SK-N-SH (cell line): ENCODE results near the gene SCGB1C1. TPM values are rescaled to one million over a fixed set of nuclear protein-coding genes. Genes with fewer than 3 reads are reported as not detected.

ENCODE experiments used
- CTCF ChIA-PET: fragments of 300-600, 350-600 bp; formaldehyde crosslinking; extraction: SDS; loops from one replicate; lab custom pipeline; 2021; lab: Yijun Ruan, JAX
- POLR2A ChIA-PET: fragments of 350-600 bp; sonication (Branson Sonifier 250); formaldehyde crosslinking; extraction: SDS; loops from one replicate; lab custom pipeline; 2020; ENCODE audit warnings: antibody characterized with exemption, inconsistent platforms; lab: Yijun Ruan, JAX
- DNase-seq: peaks from one replicate; pipeline ENCODE4 v3.0.0; 2012
- H2AFZ ChIP-seq: fragments of 200-600 bp; sonication (generic); 2 replicates; pipeline ENCODE4 v1.8.1; 2016; ENCODE audit warnings: antibody characterized with exemption, mild to moderate bottlenecking, low read depth
- H3F3A ChIP-seq: fragments of 200-600 bp; sonication (generic); replicated peaks from 2 replicates; pipeline ENCODE3; 2016; ENCODE audit warnings: antibody characterized with exemption, mild to moderate bottlenecking; ENCODE audit not compliant: insufficient read depth
- H3K27ac ChIP-seq, 2 experiments: fragments of 200-500 bp in 1 of 2; fragments of 200-600 bp in 1 of 2; sonication (Bioruptor generic) in 1 of 2; sonication (generic), shearing (Covaris generic) in 1 of 2; 2 replicates each; pipeline versions ENCODE4 v1.5.1 to v1.6.1; 2014 to 2016; ENCODE audit warnings: low read depth in 2 of 2, inconsistent platforms in 1 of 2, low read length in 1 of 2, mild to moderate bottlenecking in 1 of 2, mixed read lengths in 1 of 2
- H3K27me3 ChIP-seq: fragments of 200-600 bp; sonication (generic), shearing (Covaris generic); 2 replicates; pipeline ENCODE4 v1.6.1; 2016; ENCODE audit warnings: mixed run types; ENCODE audit not compliant: insufficient read depth
- H3K36me3 ChIP-seq, 2 experiments: fragments of 200-500 bp in 1 of 2; fragments of 200-600 bp in 1 of 2; sonication (Bioruptor generic) in 1 of 2; sonication (generic) in 1 of 2; replicated peaks in 1 of 2; 2 replicates each; pipeline versions ENCODE3 to v1.5.1; 2014 to 2016; ENCODE audit warnings: low read length in 1 of 2, mild to moderate bottlenecking in 1 of 2; ENCODE audit not compliant: insufficient read depth in 2 of 2, control insufficient read depth in 1 of 2
- H3K4me1 ChIP-seq, 2 experiments: fragments of 200-500 bp in 1 of 2; fragments of 200-600 bp in 1 of 2; sonication (Bioruptor generic) in 1 of 2; sonication (generic), shearing (Covaris generic) in 1 of 2; 2 replicates each; pipeline versions ENCODE4 v1.5.1 to v1.6.1; 2014 to 2016; ENCODE audit warnings: low read depth in 1 of 2, low read length in 1 of 2, mixed run types in 1 of 2; ENCODE audit not compliant: insufficient read depth in 2 of 2, control insufficient read depth in 1 of 2
- H3K4me2 ChIP-seq: fragments of 200-600 bp; sonication (generic), shearing (Covaris generic); 2 replicates; pipeline ENCODE4 v1.6.1; 2017; ENCODE audit warnings: mixed run types
- H3K4me3 ChIP-seq, 2 experiments: fragments of 200-500 bp in 1 of 2; fragments of 200-600 bp in 1 of 2; sonication (Bioruptor generic) in 1 of 2; sonication (generic), shearing (Covaris generic) in 1 of 2; 2 replicates each; pipeline versions ENCODE4 v1.5.1 to v1.8.1; 2014 to 2016; ENCODE audit warnings: low read depth in 2 of 2, inconsistent platforms in 1 of 2, low read length in 1 of 2, mild to moderate bottlenecking in 1 of 2, mixed read lengths in 1 of 2, moderate library complexity in 1 of 2
- H3K79me2 ChIP-seq: fragments of 200-600 bp; sonication (generic); 2 replicates; pipeline ENCODE4 v1.8.1; 2017; ENCODE audit warnings: mild to moderate bottlenecking; ENCODE audit not compliant: insufficient read depth
- H3K9ac ChIP-seq: fragments of 200-600 bp; sonication (generic); 2 replicates; pipeline ENCODE4 v1.6.1; 2017; ENCODE audit warnings: mixed run types
- H3K9me2 ChIP-seq: fragments of 200-600 bp; sonication (generic); 2 replicates; pipeline ENCODE4 v1.6.1; 2017; ENCODE audit warnings: mixed run types
- H3K9me3 ChIP-seq: fragments of 200-600 bp; sonication (generic); 2 replicates; pipeline ENCODE4 v1.6.1; 2017; ENCODE audit warnings: mixed run types, mild to moderate bottlenecking, moderate library complexity
- H4K20me1 ChIP-seq: fragments of 200-600 bp; sonication (generic); 2 replicates; pipeline ENCODE4 v1.6.1; 2017; ENCODE audit warnings: mild to moderate bottlenecking, mixed run types; ENCODE audit not compliant: insufficient read depth
- CHD2 ChIP-seq: fragments of 150-350 bp; IDR thresholded peaks from 2 replicates; pipeline ENCODE4 v1.6.1; 2018; ENCODE audit warnings: low read length; ENCODE audit not compliant: partially characterized antibody
- CTCF ChIP-seq: fragments of 200-600 bp; sonication (generic); IDR thresholded peaks from 2 replicates; pipeline ENCODE4 v1.6.1; 2017; ENCODE audit warnings: antibody characterized with exemption, mild to moderate bottlenecking, moderate library complexity
- FOXM1 ChIP-seq: IDR thresholded peaks from 2 replicates; pipeline ENCODE4 v1.4.0; 2012; ENCODE audit warnings: low read depth, mild to moderate bottlenecking
- GABPA ChIP-seq: IDR thresholded peaks from 2 replicates; pipeline ENCODE4 v1.4.0; 2012; ENCODE audit warnings: low read depth, mild to moderate bottlenecking
- JUND ChIP-seq: IDR thresholded peaks from 2 replicates; pipeline ENCODE4 v1.4.0; 2012
- MEF2A ChIP-seq: IDR thresholded peaks from 2 replicates; pipeline ENCODE4 v1.4.0; 2012; ENCODE audit warnings: low read depth, borderline replicate concordance
- MXI1 ChIP-seq: IDR thresholded peaks from 2 replicates; pipeline ENCODE4 v1.6.1; 2012; ENCODE audit warnings: mild to moderate bottlenecking, low read depth, low read length, improper control_type of control experiment
- NFIC ChIP-seq: IDR thresholded peaks from 2 replicates; pipeline ENCODE4 v1.4.0; 2012; ENCODE audit warnings: borderline replicate concordance
- NRF1 ChIP-seq: IDR thresholded peaks from 2 replicates; pipeline ENCODE4 v1.6.1; 2012; ENCODE audit warnings: low read depth, mild to moderate bottlenecking, low read length
- RCOR1 ChIP-seq: fragments of 150-350 bp; IDR thresholded peaks from 2 replicates; pipeline ENCODE4 v1.6.1; 2017; ENCODE audit warnings: antibody characterized with exemption, low read length
- REST ChIP-seq: IDR thresholded peaks from 2 replicates; pipeline ENCODE4 v1.6.1; 2012; ENCODE audit warnings: mild to moderate bottlenecking, low read depth, low read length, moderate library complexity
- RFX5 ChIP-seq: IDR thresholded peaks from 2 replicates; pipeline ENCODE4 v1.6.1; 2012; ENCODE audit warnings: mild to moderate bottlenecking, improper control_type of control experiment, low read length
- SMC3 ChIP-seq: IDR thresholded peaks from 2 replicates; pipeline ENCODE4 v1.6.1; 2012; ENCODE audit warnings: low read depth, low read length, improper control_type of control experiment
- TCF12 ChIP-seq: IDR thresholded peaks from 2 replicates; pipeline ENCODE4 v1.4.0; 2012
- TEAD4 ChIP-seq: IDR thresholded peaks from 2 replicates; pipeline ENCODE4 v1.4.0; 2012; ENCODE audit warnings: mild to moderate bottlenecking, borderline replicate concordance; ENCODE audit not compliant: insufficient read depth
- USF1 ChIP-seq: IDR thresholded peaks from 2 replicates; pipeline ENCODE4 v1.4.0; 2012; ENCODE audit warnings: low read depth, borderline replicate concordance
- YY1 ChIP-seq: IDR thresholded peaks from 2 replicates; pipeline ENCODE4 v1.4.0; 2012; ENCODE audit warnings: low read depth, mild to moderate bottlenecking
- WGBS: methylation state at CpG from one replicate; pipeline ENCODE4 v1.1.6; 2017; ENCODE audit warnings: low lambda C conversion rate; 5-methylcytosine and 5-hydroxymethylcytosine counted together
- polyA plus RNA-seq, 3 experiments: library from polyadenylated mRNA; depleted of rRNA; stranded (reverse); fragments of >200 nt; gene quantifications; 2 replicates each; pipeline ENCODE4 v1.2.3, GENCODE V29; 2012
- TF ChIP-seq, protein P1 (sequence below): IDR thresholded peaks from 2 replicates; pipeline ENCODE4; 2012
- TF ChIP-seq, protein P2 (sequence below): IDR thresholded peaks from 2 replicates; pipeline ENCODE4 v1.4.0; 2012; ENCODE audit warnings: low read depth

SCGB1C1 gene
- polyA plus RNA-seq, 1 of the 3 experiments (the other 2 are of a cell fraction) = not detected

- Histone ChIP-seq H3K4me3 (no peak overlapping the region), H4K20me1 (peaks cover 14% of the 10 kb centered on the region), H2AFZ (no peak overlapping the region), H3K4me2 (peak overlapping the region; percentile 92; the same call in 1 of the 2 replicates), H3K27ac (no peak overlapping the region), H3K9me3 (no peaks in the 10 kb centered on the region), H3K27me3 (no peaks in the 10 kb centered on the region), H3F3A (peaks cover 21% of the 10 kb centered on the region), H3K9ac (peak overlapping the region; percentile 9; the same call in 1 of the 2 replicates), H3K9me2 (no peaks in the 10 kb centered on the region), H3K79me2 (peaks cover 54% of the 10 kb centered on the region), H3K36me3 (peaks cover 43 to 59% of the 10 kb centered on the region in 2 experiments), H3K4me1 (peaks cover 8 to 22% of the 10 kb centered on the region in 2 experiments; a peak in 2 of 4 replicates)
- POLR2A ChIA-PET = interaction anchor here (1.6 kb wide), 1 partner anchor 24 kb away, joined by 4 read pairs; no protein-coding TSS in a partner anchor
- TF ChIP-seq REST (no peak), GABPA (no peak), CTCF (no peak)
- TF ChIP-seq, protein P1, sequence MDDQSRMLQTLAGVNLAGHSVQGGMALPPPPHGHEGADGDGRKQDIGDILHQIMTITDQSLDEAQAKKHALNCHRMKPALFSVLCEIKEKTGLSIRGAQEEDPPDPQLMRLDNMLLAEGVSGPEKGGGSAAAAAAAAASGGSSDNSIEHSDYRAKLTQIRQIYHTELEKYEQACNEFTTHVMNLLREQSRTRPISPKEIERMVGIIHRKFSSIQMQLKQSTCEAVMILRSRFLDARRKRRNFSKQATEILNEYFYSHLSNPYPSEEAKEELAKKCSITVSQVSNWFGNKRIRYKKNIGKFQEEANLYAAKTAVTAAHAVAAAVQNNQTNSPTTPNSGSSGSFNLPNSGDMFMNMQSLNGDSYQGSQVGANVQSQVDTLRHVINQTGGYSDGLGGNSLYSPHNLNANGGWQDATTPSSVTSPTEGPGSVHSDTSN = no peak
- TF ChIP-seq, protein P2, sequence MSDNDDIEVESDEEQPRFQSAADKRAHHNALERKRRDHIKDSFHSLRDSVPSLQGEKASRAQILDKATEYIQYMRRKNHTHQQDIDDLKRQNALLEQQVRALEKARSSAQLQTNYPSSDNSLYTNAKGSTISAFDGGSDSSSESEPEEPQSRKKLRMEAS = no peak
- CTCF ChIA-PET = no interaction called here
- 97% methylated on average over 3 of the region's 5 CpGs for WGBS
- DNase-seq = no peak
These were observed 18.4 kb downstream of the SCGB1C1 start for GRCh38 chr11:211295-211694.

DNA sequence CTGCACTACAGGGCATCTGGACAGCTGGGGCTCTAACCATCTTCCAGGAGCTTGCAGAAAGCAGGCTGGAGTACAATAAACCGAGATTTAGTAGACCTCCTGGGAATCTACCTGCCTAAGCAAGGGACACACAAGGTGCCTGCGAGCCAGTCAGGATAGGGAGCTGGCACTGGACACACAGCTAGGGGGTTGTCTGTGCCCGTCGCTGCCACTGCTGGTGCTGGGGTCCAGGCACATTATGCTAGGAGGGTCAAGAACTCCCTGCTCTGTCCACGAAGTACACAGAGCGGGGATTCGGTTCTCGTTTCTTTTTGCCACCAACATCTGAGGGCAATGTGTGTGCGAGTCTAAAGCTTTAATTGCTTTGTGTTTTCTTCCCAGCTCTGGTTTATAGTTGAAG is 18.9 kb downstream of the SCGB1C1 start:
- Histone ChIP-seq H3K36me3 (peaks cover 43 to 62% of the 10 kb centered on the region in 2 experiments), H3K9ac (no peak overlapping the region), H3K9me2 (no peaks in the 10 kb centered on the region), H2AFZ (no peak overlapping the region), H4K20me1 (peaks cover 13% of the 10 kb centered on the region), H3F3A (peaks cover 25% of the 10 kb centered on the region), H3K79me2 (peaks cover 50% of the 10 kb centered on the region), H3K4me1 (peaks cover 8 to 19% of the 10 kb centered on the region in 2 experiments; a peak in 2 of 4 replicates), H3K4me3 (no peak overlapping the region), H3K27ac (no peak overlapping the region), H3K9me3 (no peaks in the 10 kb centered on the region), H3K27me3 (no peaks in the 10 kb centered on the region), H3K4me2 (no peak overlapping the region)
- CTCF ChIA-PET = no interaction called here
- DNase-seq = no peak
- TF ChIP-seq, protein P1 = no peak
- TF ChIP-seq MEF2A (no peak), RFX5 (no peak), TEAD4 (no peak), USF1 (no peak), NFIC (no peak), YY1 (no peak), JUND (no peak), RCOR1 (no peak), MXI1 (no peak), SMC3 (no peak), CHD2 (no peak), NRF1 (no peak), FOXM1 (no peak), TCF12 (no peak)
- TF ChIP-seq, protein P2 = no peak
- POLR2A ChIA-PET = interaction anchor here (1.6 kb wide), 1 partner anchor 24 kb away, joined by 4 read pairs; no protein-coding TSS in a partner anchor
- WGBS = 95% methylated on average over 7 of the region's 9 CpGs
